GM23338 (cell line): ENCODE data around the gene RUNX1.

ENCODE experiments used
- EZH2 ChIP-seq: fragments of 200-600 bp; sonication (generic); IDR thresholded peaks from one replicate; pipeline ENCODE4 v1.8.0; 2017; ENCODE audit warnings: antibody characterized with exemption, mild to moderate bottlenecking, low read depth; ENCODE audit not compliant: unreplicated experiment
- EZH2phosphoT487 ChIP-seq: fragments of 200-600 bp; sonication (generic); IDR thresholded peaks from one replicate; pipeline ENCODE4 v1.8.1; 2018; ENCODE audit warnings: antibody characterized with exemption; ENCODE audit not compliant: unreplicated experiment
- TF ChIP-seq, protein P1 (sequence below), 2 experiments: fragments of 200-600 bp in 1 of 2; sonication (generic) in 1 of 2; conservative IDR thresholded peaks; 2 replicates each; pipeline versions ENCODE4 v1.5.1 to v1.6.1; 2016 to 2017; ENCODE audit warnings: antibody characterized with exemption in 2 of 2, low read depth in 2 of 2, mild to moderate bottlenecking in 2 of 2, moderate library complexity in 1 of 2

DNA sequence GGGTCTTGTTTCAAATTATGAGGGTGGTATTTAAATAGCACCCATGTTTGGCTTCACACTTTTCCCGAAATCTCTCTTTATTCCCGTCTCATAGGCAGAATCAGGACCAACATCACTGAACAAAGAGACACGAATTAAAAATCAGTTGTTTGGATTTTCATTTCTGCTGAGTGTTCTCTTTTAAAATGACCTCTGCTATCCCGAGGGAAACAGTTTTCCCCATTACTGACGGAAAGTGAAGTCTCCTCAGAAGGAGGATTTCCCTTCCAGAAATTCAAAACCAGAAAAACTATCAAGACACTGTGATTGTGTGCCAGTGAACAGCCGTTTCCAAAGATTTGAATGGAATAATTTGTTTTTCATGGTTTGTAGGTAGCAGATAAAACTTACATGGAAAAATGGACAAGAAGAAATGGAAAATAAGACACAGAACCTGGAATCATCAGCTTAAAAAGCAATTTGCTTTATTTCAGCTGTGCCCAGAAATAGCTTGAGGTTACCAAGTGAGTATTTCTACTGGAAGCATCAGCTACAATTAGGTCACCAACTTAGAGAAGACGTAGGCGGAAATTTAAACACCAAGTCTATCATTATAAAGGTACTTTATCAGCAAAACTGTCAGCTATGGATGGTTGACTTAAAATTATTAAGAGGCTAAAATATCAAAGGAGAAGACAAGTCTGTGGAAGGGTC, 68.5 kb downstream of the RUNX1 start:
- TF ChIP-seq, protein P1, sequence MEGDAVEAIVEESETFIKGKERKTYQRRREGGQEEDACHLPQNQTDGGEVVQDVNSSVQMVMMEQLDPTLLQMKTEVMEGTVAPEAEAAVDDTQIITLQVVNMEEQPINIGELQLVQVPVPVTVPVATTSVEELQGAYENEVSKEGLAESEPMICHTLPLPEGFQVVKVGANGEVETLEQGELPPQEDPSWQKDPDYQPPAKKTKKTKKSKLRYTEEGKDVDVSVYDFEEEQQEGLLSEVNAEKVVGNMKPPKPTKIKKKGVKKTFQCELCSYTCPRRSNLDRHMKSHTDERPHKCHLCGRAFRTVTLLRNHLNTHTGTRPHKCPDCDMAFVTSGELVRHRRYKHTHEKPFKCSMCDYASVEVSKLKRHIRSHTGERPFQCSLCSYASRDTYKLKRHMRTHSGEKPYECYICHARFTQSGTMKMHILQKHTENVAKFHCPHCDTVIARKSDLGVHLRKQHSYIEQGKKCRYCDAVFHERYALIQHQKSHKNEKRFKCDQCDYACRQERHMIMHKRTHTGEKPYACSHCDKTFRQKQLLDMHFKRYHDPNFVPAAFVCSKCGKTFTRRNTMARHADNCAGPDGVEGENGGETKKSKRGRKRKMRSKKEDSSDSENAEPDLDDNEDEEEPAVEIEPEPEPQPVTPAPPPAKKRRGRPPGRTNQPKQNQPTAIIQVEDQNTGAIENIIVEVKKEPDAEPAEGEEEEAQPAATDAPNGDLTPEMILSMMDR (conservative IDR thresholded peaks at IDR 0.05; ENCODE audit: low read depth in 2 of 2): no peak
- TF ChIP-seq EZH2phosphoT487: no peak
- no peak for TF ChIP-seq EZH2
